Motor neuron (in vitro differentiated cells): ENCODE measurements around the gene RERE. TPM values are rescaled to one million over a fixed set of nuclear protein-coding genes. Genes with fewer than 3 reads are reported as not detected.
A peak's percentile ranks its signal among the peaks of the same experiment; 100 is the strongest.

ENCODE experiments used
- ATAC-seq, 8 experiments: fragments of 200-7000 bp; cut with Tn5 transposase; replicated peaks in 6 of 8; 2 replicates each; pipeline ENCODE4 v1.8.0; 2021; ENCODE audit warnings: mild to moderate bottlenecking in 8 of 8, moderate library complexity in 8 of 8
- H3K27ac ChIP-seq, 2 donors: fragments of 250-450 bp; sonication (Bioruptor Pico); 2 replicates each; pipeline ENCODE4 v1.9.0; 2021; ENCODE audit warnings: antibody characterized with exemption in 2 of 2, mild to moderate bottlenecking in 2 of 2, moderate library complexity in 1 of 2
- H3K4me1 ChIP-seq, 2 donors: fragments of 250-450 bp; sonication (Bioruptor Pico); replicated peaks in 1 of 2; 2 replicates each; pipeline ENCODE4 v1.6.1; 2021; ENCODE audit warnings: antibody characterized with exemption in 2 of 2, mild to moderate bottlenecking in 2 of 2, moderate library complexity in 1 of 2
- H3K4me3 ChIP-seq, 5 donors: fragments of 250-450 bp; sonication (Bioruptor Pico); 2 replicates each; pipeline ENCODE4 v1.9.0; 2021; ENCODE audit warnings: antibody characterized with exemption in 5 of 5, mild to moderate bottlenecking in 5 of 5, moderate library complexity in 4 of 5
- WGBS, 10 experiments: fragments of 450-650 bp; shearing (Covaris generic); methylation state at CpG; one replicate each; pipeline ENCODE4 v1.0.0; 2022; 5-methylcytosine and 5-hydroxymethylcytosine counted together
- in situ Hi-C, 9 experiments: fragments of 400-800 bp; cut with MboI; loops; one replicate each; pipeline ENCODE4 v1.15.0; 2021; ENCODE audit warnings: low sequenced_read_pairs in 9 of 9, low pct_unique_long_range_greater_than_20kb in 2 of 9; ENCODE audit not compliant: unreplicated experiment in 9 of 9
- total RNA-seq, 8 experiments: library from RNA; unstranded; fragments of 300-600 nt; gene quantifications; 2 replicates each; pipeline versions ENCODE4 v1.2.3 to v1.2.4, GENCODE V29; 2022

RERE gene
- total RNA-seq, 8 experiments from 2014 or later: 17.8 to 576 (median 111) TPM

DNA sequence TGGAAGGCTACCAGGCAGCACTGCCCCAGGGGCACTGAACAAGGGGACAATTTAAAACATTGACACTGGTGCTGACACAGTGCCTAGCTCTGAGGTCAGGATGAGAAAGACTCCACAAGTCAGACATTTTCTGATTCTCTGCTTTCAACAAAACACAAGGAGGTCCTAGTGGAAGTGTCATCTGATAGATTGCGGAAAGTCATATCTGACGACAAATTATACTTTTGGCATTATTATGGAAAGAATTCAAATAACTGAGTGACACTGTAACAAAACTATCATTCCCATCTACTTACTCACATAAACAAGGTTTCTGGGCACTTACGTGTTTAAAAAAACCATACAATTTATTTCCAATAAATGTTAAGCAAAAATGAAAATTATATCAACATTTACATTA is 376.0 kb downstream of the RERE start:
- no peak for ATAC-seq
- WGBS, 10 experiments: 47 to 100% (median 96%) methylated on average over 1 to 3 of the region's 3 CpGs
- in situ Hi-C loops: no loop called here
- Histone ChIP-seq H3K4me1 (peaks cover 35 to 43% of the 10 kb centered on the region in 2 donors), H3K27ac (no peak overlapping the region), H3K4me3 (no peak overlapping the region)

DNA sequence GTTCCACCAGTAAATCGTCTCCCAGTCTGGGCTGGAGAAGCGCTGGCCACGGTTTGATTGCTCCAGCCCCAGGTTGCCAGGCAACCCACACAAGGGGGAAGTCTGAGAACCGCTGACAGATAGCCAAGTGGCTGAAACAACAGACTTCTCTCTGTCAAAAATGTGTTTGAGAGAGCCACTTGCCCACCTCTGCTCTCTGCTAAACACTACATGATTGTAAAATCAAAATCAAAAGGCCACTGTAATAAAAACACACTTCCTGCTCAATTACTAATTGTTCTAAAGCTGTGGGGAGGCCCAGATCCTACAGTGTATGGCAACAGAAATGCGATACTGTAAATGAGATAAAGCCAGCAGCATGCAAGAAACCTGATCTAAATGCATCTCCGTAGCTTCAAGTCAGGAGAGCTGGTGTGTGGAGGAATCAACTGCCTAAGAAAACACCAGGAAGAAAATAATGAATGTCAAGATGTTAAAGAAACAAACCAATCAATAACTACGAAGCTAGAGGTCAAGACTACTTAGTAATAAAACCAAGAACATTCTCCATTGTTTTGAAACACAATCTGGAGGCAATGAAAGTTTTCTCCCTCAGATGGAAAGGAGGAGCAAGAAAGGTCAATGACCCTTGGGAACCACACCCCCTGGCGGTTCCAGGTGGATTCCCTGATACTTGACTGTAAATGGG is 378.3 kb downstream of the RERE start:
- ATAC-seq: peak; percentile 79 to 96 (median 90)
- peak overlapping the region in 1 of 2 donors; percentile 4 for H3K27ac ChIP-seq
- peaks cover 38 to 43% of the 10 kb centered on the region in 2 donors for H3K4me1 ChIP-seq
- in situ Hi-C loops: no loop called here
- H3K4me3 ChIP-seq: no peak overlapping the region
- 9 to 56% (median 26%) methylated on average over 2 to 8 of the region's 8 CpGs for WGBS, 10 experiments

DNA sequence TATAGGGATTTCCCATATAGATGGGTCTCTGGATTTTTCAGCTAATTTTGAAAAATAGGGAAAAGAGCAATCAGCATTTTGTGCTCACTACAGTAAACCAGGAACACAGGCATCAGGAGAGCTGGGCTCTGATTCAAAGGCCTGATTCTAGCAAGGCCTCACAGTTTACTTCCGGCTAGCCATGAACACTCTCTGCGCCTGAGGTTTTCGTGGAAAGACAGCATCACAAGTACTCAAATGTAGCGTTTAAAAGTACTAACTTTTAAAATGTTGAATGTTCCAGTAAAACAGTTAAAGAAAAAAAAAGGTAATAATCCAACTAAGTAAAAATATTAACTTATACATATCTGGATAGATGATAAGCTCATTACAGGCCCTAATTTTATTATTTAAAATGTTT is 379.0 kb downstream of the RERE start:
- 83 to 96% (median 89%) methylated on average over 2 to 4 of the region's 4 CpGs for WGBS, 10 experiments
- in situ Hi-C loops: no loop called here

DNA sequence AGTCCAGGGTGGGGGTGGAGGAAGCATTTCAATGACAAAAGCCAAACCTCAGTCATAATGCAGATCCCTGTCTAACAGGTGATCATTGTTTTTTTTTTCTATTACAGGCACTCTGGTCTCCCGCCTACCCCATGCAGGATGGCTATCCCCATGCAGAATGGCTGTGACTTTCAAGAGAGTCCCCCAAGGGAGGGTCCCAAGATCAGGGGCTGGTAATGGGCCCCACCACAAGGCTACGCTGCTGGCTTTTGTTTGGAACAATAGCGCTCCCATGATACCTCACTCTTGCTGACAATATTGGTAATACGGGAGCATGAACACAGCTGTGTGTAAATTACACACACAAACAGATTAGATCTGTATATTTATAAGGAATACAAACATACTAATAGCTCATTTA is 380.1 kb downstream of the RERE start:
- in situ Hi-C loops: no loop called here
- no peak overlapping the region for H3K4me3 ChIP-seq
- H3K4me1 ChIP-seq: peaks cover 38% of the 10 kb centered on the region in 2 donors
- H3K27ac ChIP-seq: peak overlapping the region in 1 of 2 donors; percentile 12
- WGBS, 10 experiments: 17 to 100% (median 20%) methylated on average over 1 to 4 of the region's 4 CpGs; no CpG with 5 or more reads in 3 of the 10 experiments
- ATAC-seq: peak in 5 of 8 experiments; percentile 58 to 79 (median 73)

More for the DNA sequence above, 379.0 kb downstream of the RERE start:
- Histone ChIP-seq H3K4me3 (no peak overlapping the region), H3K27ac (peak overlapping the region in 1 of 2 donors; percentile 62), H3K4me1 (peaks cover 38% of the 10 kb centered on the region in 2 donors)
- ATAC-seq: no peak

DNA sequence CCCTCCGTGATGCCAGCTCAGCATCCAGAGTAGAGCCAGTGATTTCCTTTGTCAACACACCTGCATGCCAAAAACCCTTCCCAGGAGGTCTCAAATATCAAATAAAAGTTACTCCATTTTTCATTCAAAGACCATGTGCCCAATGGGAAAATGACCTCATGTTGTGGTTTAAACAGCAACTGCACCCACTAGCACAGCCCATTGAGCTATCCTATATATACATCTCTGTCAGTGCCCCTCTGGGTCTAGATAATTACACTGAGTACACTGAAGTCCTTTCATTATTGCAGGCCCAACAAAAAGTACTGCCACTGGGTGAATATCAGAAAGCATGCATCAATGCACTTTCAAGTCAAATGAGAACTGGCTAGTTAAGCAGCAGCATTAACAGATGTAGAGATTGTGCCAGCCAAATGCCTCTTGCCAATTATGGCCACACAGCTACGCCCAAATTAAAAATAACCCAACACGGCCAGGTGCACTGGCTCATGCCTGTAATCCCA is 381.8 kb downstream of the RERE start:
- Histone ChIP-seq H3K4me1 (peaks cover 36 to 38% of the 10 kb centered on the region in 2 donors), H3K27ac (no peak overlapping the region), H3K4me3 (no peak overlapping the region)
- 78 to 100% (median 100%) methylated on average over 1 to 3 of the region's 3 CpGs; no CpG with 5 or more reads in 2 of the 10 experiments for WGBS, 10 experiments
- in situ Hi-C loops: no loop called here
- no peak for ATAC-seq

DNA sequence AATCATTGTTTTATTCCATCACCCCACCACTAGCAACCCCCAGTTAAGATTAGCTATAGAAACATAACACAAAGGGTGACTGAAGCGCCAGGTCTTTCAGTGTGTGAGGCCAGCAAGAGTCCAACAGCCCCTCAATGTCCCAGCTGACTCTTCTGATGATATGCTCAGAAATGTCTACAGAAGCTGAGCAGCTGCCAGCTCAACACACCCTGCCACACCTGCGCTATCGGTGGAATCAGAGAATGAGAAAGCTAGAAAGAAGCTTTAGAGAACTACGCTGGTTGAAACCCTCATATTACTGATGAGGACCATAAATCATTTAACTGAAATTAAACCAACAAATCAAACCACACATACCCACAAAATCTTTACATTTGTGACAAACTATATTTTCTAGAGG is 383.3 kb downstream of the RERE start:
- Histone ChIP-seq H3K4me3 (no peak overlapping the region), H3K4me1 (peaks cover 25 to 31% of the 10 kb centered on the region in 2 donors), H3K27ac (no peak overlapping the region)
- ATAC-seq: no peak
- WGBS, 10 experiments: 90 to 100% (median 96%) methylated on average over 2 to 4 of the region's 4 CpGs; no CpG with 5 or more reads in 2 of the 10 experiments
- in situ Hi-C loops: no loop called here

DNA sequence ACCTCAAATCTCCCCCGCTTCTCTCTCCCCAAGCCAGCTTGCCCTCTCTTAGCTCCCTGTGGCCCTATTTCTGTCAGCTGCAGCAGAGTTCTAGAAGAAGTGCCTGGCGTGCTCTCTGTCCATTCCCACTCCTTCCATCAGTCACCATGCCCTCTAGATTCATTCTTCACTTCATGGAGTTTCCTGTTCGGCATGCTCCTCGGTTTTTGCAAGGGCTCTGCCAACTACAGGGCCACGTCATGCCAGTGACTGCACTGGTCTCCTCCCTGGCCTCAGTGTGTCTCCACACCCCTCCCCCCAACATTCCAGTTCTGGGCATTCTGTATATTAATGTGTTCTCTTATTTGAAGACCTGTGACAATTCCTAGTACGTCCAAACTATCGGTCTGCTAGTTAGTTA is 385.7 kb downstream of the RERE start:
- Histone ChIP-seq H3K4me1 (peaks cover 1 to 9% of the 10 kb centered on the region in 2 donors), H3K4me3 (no peak overlapping the region), H3K27ac (no peak overlapping the region)
- in situ Hi-C loops: no loop called here
- ATAC-seq: no peak
- 82 to 100% (median 94%) methylated on average over 2 to 7 of the region's 7 CpGs for WGBS, 10 experiments

DNA sequence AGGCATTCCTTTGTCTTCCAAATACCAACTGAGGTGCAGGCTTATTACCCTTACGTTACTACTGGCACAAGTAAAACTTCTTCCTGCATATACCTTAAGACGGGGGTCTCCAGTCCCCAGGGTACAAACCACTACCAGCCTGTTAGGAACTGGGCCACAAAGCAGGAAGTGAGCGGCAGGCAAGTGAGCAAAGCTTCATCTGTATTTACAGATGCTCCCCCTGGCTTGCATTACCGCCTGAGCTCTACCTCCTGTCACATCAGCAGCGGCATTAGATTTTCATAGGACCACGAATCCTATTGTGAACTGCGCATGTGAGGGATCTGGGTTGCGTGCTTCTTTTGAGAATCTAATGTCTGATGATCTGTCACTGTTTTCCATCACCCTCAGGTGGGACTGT is 386.4 kb downstream of the RERE start:
- Histone ChIP-seq H3K4me3 (no peak overlapping the region), H3K4me1 (peaks cover 0 to 5% of the 10 kb centered on the region in 2 donors), H3K27ac (no peak overlapping the region)
- WGBS, 10 experiments: 79 to 97% (median 89%) methylated on average over 1 to 8 of the region's 8 CpGs; no CpG with 5 or more reads in 2 of the 10 experiments
- in situ Hi-C loops: no loop called here
- ATAC-seq: no peak

DNA sequence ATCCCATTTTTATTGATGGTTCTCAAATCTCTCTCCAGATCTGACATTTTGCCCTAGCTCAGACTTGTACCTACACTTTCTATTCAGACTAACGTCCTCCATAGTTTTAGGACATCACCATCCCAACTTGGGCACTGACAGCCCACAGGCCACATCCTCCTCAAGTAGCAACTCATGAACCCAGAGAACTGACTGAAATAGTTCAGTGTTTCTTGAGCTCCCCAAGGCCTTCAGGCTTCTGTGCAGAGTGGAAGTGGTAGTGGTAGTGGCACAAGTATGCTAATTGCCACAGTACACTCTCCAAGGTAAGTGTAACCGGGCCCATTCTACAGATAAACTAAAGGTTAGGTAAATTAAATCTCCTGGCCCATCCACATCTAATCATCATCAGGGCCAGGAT is 387.0 kb downstream of the RERE start:
- Histone ChIP-seq H3K4me3 (no peak overlapping the region), H3K27ac (no peak overlapping the region), H3K4me1 (peaks cover 0 to 5% of the 10 kb centered on the region in 2 donors)
- in situ Hi-C loops: no loop called here
- 14 to 93% (median 85%) methylated on average over 1 to 2 of the region's 2 CpGs; no CpG with 5 or more reads in 4 of the 10 experiments for WGBS, 10 experiments
- ATAC-seq: no peak

DNA sequence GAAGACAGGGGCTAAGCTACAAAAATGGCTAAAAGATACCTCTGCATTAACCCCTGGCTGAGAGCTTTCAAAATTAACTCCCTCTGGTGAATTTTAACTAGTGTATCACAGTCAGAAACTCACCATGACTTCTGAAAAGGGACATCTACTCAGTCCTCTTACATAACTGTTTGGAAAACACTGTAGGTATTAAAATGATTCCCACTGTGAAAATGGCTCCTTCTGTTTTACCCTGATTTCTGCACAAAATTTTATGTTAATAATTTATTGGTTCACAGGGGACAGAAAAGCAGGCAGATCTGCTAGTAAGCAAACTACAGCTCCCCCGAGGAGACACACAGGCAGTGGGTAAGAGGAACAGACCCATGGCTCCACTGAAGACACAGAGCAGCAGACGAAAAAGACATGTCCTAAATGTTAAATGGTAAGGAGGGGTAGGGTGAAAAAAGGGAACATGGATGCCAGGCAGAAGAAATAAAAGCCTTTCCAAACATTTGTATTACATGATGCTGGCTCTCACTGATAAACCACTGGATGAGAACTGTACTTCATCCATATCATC is 387.8 kb downstream of the RERE start:
- 51 to 100% (median 91%) methylated on average over 2 of the region's 2 CpGs; no CpG with 5 or more reads in 6 of the 10 experiments for WGBS, 10 experiments
- Histone ChIP-seq H3K4me3 (no peak overlapping the region), H3K27ac (no peak overlapping the region), H3K4me1 (peaks cover 2 to 11% of the 10 kb centered on the region in 2 donors)
- in situ Hi-C loops: no loop called here
- no peak for ATAC-seq

DNA sequence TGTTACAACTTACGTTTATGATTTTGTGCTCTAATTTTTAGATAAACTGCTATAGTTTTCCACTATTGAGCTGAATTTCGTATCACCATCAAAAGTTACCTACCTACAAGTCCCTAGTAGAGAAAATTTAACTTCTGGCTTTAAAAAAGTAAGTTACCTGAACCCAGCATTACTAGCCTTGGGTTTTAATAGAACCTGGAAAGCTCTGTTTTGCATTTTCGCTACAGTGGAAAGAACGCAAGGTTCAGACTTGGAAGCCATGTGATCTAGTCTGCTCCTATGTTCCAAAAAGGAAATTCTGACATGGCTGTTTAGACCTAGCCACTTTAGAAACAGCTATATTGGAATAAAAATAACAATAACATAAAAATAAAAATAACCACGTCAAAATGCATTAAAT is 389.0 kb downstream of the RERE start:
- 82 to 100% (median 90%) methylated on average over 2 to 5 of the region's 5 CpGs for WGBS, 10 experiments
- in situ Hi-C loops: no loop called here
- Histone ChIP-seq H3K27ac (no peak overlapping the region), H3K4me1 (peaks cover 7 to 15% of the 10 kb centered on the region in 2 donors), H3K4me3 (no peak overlapping the region)
- no peak for ATAC-seq

DNA sequence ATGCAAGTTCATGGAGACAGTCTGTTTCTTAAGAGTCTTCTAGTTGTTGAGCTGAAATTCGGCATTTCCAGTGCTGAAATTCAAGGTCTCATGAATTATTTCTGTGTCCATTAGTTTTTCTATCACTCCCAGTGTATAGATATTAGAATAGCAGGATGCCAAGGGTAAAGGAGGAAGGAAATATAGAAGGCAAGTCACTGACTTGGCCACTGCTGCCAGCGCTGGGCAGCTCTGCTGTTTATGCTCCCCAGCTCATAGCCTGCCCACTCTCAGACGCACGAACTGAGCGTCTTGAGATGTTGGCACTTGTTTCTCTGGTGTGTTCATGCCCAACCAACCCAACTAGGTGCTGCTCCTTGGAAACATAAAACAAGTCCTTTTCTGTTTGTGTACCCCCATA is 389.5 kb downstream of the RERE start:
- in situ Hi-C loops: no loop called here
- peaks cover 7 to 15% of the 10 kb centered on the region in 2 donors for H3K4me1 ChIP-seq
- H3K27ac ChIP-seq: no peak overlapping the region
- no peak overlapping the region for H3K4me3 ChIP-seq
- WGBS, 10 experiments: 63 to 100% (median 94%) methylated on average over 2 to 5 of the region's 5 CpGs; no CpG with 5 or more reads in 4 of the 10 experiments
- no peak for ATAC-seq

DNA sequence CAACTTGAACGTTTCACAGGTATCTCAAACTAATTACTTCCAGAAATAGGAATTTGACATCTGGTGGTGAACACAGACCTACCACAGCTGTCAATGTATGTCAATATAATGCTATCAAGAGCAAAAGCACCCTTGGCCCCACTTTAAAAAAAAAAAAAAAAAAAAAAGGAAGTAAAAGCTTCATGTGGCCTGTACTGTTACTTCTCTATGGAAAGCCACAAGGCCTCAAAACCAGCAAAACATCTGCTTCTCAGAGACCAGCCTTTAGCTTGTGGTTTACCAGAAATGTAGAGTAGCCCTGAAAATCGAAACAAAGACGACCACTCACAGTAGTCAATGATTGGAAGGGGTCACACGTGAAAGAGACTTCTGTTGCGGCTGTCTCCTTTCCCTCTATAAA is 389.9 kb downstream of the RERE start:
- H3K4me3 ChIP-seq: no peak overlapping the region
- no peak for ATAC-seq
- H3K4me1 ChIP-seq: peaks cover 7 to 16% of the 10 kb centered on the region in 2 donors
- 43 to 100% (median 88%) methylated on average over 2 to 5 of the region's 5 CpGs; no CpG with 5 or more reads in 2 of the 10 experiments for WGBS, 10 experiments
- H3K27ac ChIP-seq: no peak overlapping the region
- in situ Hi-C loops: no loop called here
